Esophagus muscularis mucosa (tissue), 3 donors: ENCODE results near the gene BTRC.

ENCODE experiments used
- CTCF ChIP-seq, 3 experiments: fragments of 200-600 bp in 2 of 3; fragments of 450-650 bp in 1 of 3; sonication (generic) in 2 of 3; IDR thresholded peaks; one replicate each; pipeline ENCODE4 v1.5.1; 2017 to 2019; ENCODE audit warnings: antibody characterized with exemption in 3 of 3, mild to moderate bottlenecking in 2 of 3, moderate library complexity in 1 of 3
- POLR2A ChIP-seq: fragments of 450-650 bp; IDR thresholded peaks from one replicate; pipeline ENCODE4 v1.6.1; 2017; ENCODE audit warnings: antibody characterized with exemption, moderate library complexity, mild to moderate bottlenecking, low read depth
- POLR2AphosphoS5 ChIP-seq, 2 donors: sonication (generic); formaldehyde crosslinking; IDR thresholded peaks; one replicate each; pipeline ENCODE4 v1.6.1; 2017; ENCODE audit warnings: antibody characterized with exemption in 2 of 2

GRCh38 chr10:101560298-101561067 is 206.5 kb downstream of the BTRC start:
- no peak for TF ChIP-seq CTCF (IDR thresholded peaks at IDR 0.05)
- no peak for TF ChIP-seq POLR2A
- no peak for TF ChIP-seq POLR2AphosphoS5 (IDR thresholded peaks at IDR 0.05)
